Spleen (tissue), 11 donors: ENCODE measurements around the gene BTBD2. TPM values are rescaled to one million over a fixed set of nuclear protein-coding genes. Genes with fewer than 3 reads are reported as not detected.

Experiments used
- DNase-seq: peaks from one replicate; pipeline ENCODE4 v3.0.0-alpha.2; 2020
- H3K27ac ChIP-seq, 8 donors: fragments of 200-600 bp; sonication (generic) in 7 of 8; 1 replicate in 4 of 8; 2 replicates in 4 of 8; pipeline versions ENCODE4 v1.5.0 to v1.8.0; 2016 to 2021; ENCODE audit warnings: inconsistent platforms in 4 of 8, mild to moderate bottlenecking in 4 of 8, moderate library complexity in 1 of 8
- H3K27me3 ChIP-seq, 7 donors: fragments of 200-600 bp; sonication (generic) in 6 of 7; replicated peaks in 1 of 7; 1 replicate in 4 of 7; 2 replicates in 3 of 7; pipeline versions ENCODE4 v1.5.0 to v1.8.0; 2016 to 2021; ENCODE audit warnings: inconsistent platforms in 3 of 7, mild to moderate bottlenecking in 1 of 7
- H3K36me3 ChIP-seq, 6 donors: fragments of 200-600 bp; sonication (generic) in 5 of 6; 1 replicate in 4 of 6; 2 replicates in 2 of 6; pipeline versions ENCODE4 v1.5.0 to v1.8.0; 2016 to 2021; ENCODE audit warnings: inconsistent platforms in 2 of 6
- H3K4me1 ChIP-seq, 6 donors: fragments of 200-600 bp; sonication (generic) in 5 of 6; 1 replicate in 3 of 6; 2 replicates in 3 of 6; pipeline versions ENCODE4 v1.5.0 to v1.8.0; 2016 to 2021; ENCODE audit warnings: inconsistent platforms in 3 of 6
- H3K4me3 ChIP-seq, 8 donors: fragments of 200-600 bp; sonication (generic) in 7 of 8; 1 replicate in 4 of 8; 2 replicates in 4 of 8; pipeline versions ENCODE4 v1.5.0 to v1.8.0; 2016 to 2021; ENCODE audit warnings: inconsistent platforms in 4 of 8, mild to moderate bottlenecking in 4 of 8, moderate library complexity in 2 of 8
- H3K9me3 ChIP-seq, 8 donors: fragments of 200-600 bp; sonication (generic) in 7 of 8; 1 replicate in 4 of 8; 2 replicates in 4 of 8; pipeline versions ENCODE4 v1.5.0 to v1.8.0; 2016 to 2021; ENCODE audit warnings: inconsistent platforms in 4 of 8
- CTCF ChIP-seq, 11 experiments: fragments of 200-600 bp in 7 of 11; fragments of 450-650 bp in 4 of 11; sonication (generic) in 4 of 11; IDR thresholded peaks in 8 of 11; conservative IDR thresholded peaks in 3 of 11; 1 replicate in 7 of 11; 2 replicates in 4 of 11; pipeline versions ENCODE4 v1.4.0 to v1.8.0; 2016 to 2021; ENCODE audit warnings: antibody characterized with exemption in 11 of 11, inconsistent platforms in 4 of 11, mild to moderate bottlenecking in 1 of 11
- POLR2A ChIP-seq, 3 donors: fragments of 450-650 bp; IDR thresholded peaks; one replicate each; pipeline ENCODE4 v1.5.1; 2017; ENCODE audit warnings: antibody characterized with exemption in 3 of 3, mild to moderate bottlenecking in 1 of 3
- POLR2AphosphoS5 ChIP-seq, 3 donors: sonication (generic); formaldehyde crosslinking; IDR thresholded peaks; one replicate each; pipeline ENCODE4 v1.5.1; 2017; ENCODE audit warnings: antibody characterized with exemption in 3 of 3
- WGBS, 5 donors: extraction: QIAGEN DNeasy Blood & Tissue Kit in 3 of 5; methylation state at CpG; one replicate each; pipeline versions ENCODE4 v1.1.5 to v1.1.7; 2013 to 2018; 5-methylcytosine and 5-hydroxymethylcytosine counted together
- intact Hi-C: fragments of 100-400 bp; cut with DNase I; formaldehyde crosslinking; loops from one replicate; pipeline ENCODE4 v1.15.0; 2023; ENCODE audit warnings: low total_unique reads
- polyA plus RNA-seq, 3 donors: library from polyadenylated mRNA; stranded (reverse); fragments of 200-250 nt; gene quantifications; one replicate each; pipeline ENCODE4 v1.2.1, GENCODE V29; 2013
- total RNA-seq, 7 donors: library from RNA; depleted of rRNA in 3 of 7; stranded (reverse); fragments of >200 nt in 3 of 7; fragmentation: NEBNext Ultra II Directional in 4 of 7; extraction: Animal tissue kit (Norgen Biotek cat#: 25700) in 4 of 7; gene quantifications; one replicate each; pipeline versions ENCODE4 v1.1.0 to v1.2.1, GENCODE V29; 2016 to 2021
- donor health status: healthy with polysubstance abuse.
- donor health status: DM: no; HTN: no; CAD: no; lungs with moderate emphysema.
- donor health status: DM: no; HTN: no; CAD: no.
- donor health status: Bipolar disorder and iron deficiency.
- donor health status: healthy.
- donor health status: DM: no; HTN: no; CAD: no.
- donor health status: DM: yes; HTN: yes; CAD: no.

The BTBD2 gene
- total and polyA plus RNA-seq, 10 donors: 29.1 to 77.1 (median 57.1) TPM

GRCh38 chr19:1999856-2000515 lies 15.5 kb downstream of the BTBD2 start:
- intact Hi-C loops: no loop called here
- no peaks in the 10 kb centered on the region for H3K4me1 ChIP-seq
- H3K4me3 ChIP-seq: no peak overlapping the region
- H3K27ac ChIP-seq: no peak overlapping the region
- WGBS, 5 donors: 69 to 83% (median 76%) methylated on average over 23 to 26 of the region's 26 CpGs
- DNase-seq: no peak
- TF ChIP-seq POLR2A (IDR thresholded peaks at IDR 0.05): no peak
- TF ChIP-seq POLR2AphosphoS5 (IDR thresholded peaks at IDR 0.05): no peak
- TF ChIP-seq CTCF (IDR thresholded peaks at IDR 0.05 in 8 of 11, conservative IDR thresholded peaks at IDR 0.05 in 3 of 11): no peak
- no peaks in the 10 kb centered on the region for H3K27me3 ChIP-seq
- peaks cover 0 to 83% (median 34%) of the 10 kb centered on the region in 6 donors for H3K36me3 ChIP-seq
- H3K9me3 ChIP-seq: no peaks in the 10 kb centered on the region

- intact Hi-C loops: no loop called here
- WGBS, 5 donors: 86 to 96% (median 92%) methylated on average over 49 to 52 of the region's 52 CpGs
- no peak for DNase-seq
- Histone ChIP-seq H3K4me3 (no peak overlapping the region), H3K9me3 (no peaks in the 10 kb centered on the region), H3K27ac (no peak overlapping the region), H3K27me3 (no peaks in the 10 kb centered on the region), H3K36me3 (peaks cover 0 to 87% (median 38%) of the 10 kb centered on the region in 6 donors), H3K4me1 (no peaks in the 10 kb centered on the region)
- TF ChIP-seq POLR2AphosphoS5 (IDR thresholded peaks at IDR 0.05): peak in 1 of 3 donors; percentile 17
- TF ChIP-seq CTCF (IDR thresholded peaks at IDR 0.05 in 8 of 11, conservative IDR thresholded peaks at IDR 0.05 in 3 of 11): no peak
- TF ChIP-seq POLR2A (IDR thresholded peaks at IDR 0.05): no peak
Observed at GRCh38 chr19:1998712-1999708, 16.5 kb downstream of the BTBD2 start.

- H3K36me3 ChIP-seq: peaks cover 0 to 91% (median 38%) of the 10 kb centered on the region in 6 donors
- no peak for DNase-seq
- intact Hi-C loops: no loop called here
Observed at GRCh38 chr19:1997353-1998233, 17.9 kb downstream of the BTBD2 start.

GRCh38 chr19:1992759-1993260 lies 22.7 kb downstream of the BTBD2 start:
- no peak overlapping the region for H3K4me3 ChIP-seq
- 88 to 94% (median 90%) methylated on average over 23 to 44 of the region's 44 CpGs for WGBS, 5 donors
- no peak overlapping the region for H3K27ac ChIP-seq
- TF ChIP-seq POLR2A (IDR thresholded peaks at IDR 0.05): no peak
- TF ChIP-seq POLR2AphosphoS5 (IDR thresholded peaks at IDR 0.05): peak in 2 of 3 donors; percentile 10 to 34
- TF ChIP-seq CTCF (IDR thresholded peaks at IDR 0.05 in 8 of 11, conservative IDR thresholded peaks at IDR 0.05 in 3 of 11): no peak
- H3K27me3 ChIP-seq: no peaks in the 10 kb centered on the region
- peaks cover 0 to 94% (median 61%) of the 10 kb centered on the region in 6 donors for H3K36me3 ChIP-seq
- DNase-seq: peak; percentile 67
- intact Hi-C loops: no loop called here
- no peaks in the 10 kb centered on the region for H3K4me1 ChIP-seq
- no peaks in the 10 kb centered on the region for H3K9me3 ChIP-seq

More at GRCh38 chr19:1997353-1998233, 17.9 kb downstream of the BTBD2 start:
- Histone ChIP-seq H3K27me3 (no peaks in the 10 kb centered on the region), H3K4me1 (no peaks in the 10 kb centered on the region), H3K27ac (no peak overlapping the region), H3K4me3 (no peak overlapping the region), H3K9me3 (no peaks in the 10 kb centered on the region)
- no peak for TF ChIP-seq POLR2A (IDR thresholded peaks at IDR 0.05)
- peak in 1 of 3 donors; percentile 42 for TF ChIP-seq POLR2AphosphoS5 (IDR thresholded peaks at IDR 0.05)
- 91 to 95% (median 94%) methylated on average over 24 to 31 of the region's 31 CpGs for WGBS, 5 donors
